IMR-90 (cell line): Measurements from ENCODE around the gene MEIS2. TPM values are rescaled to one million over a fixed set of nuclear protein-coding genes. Genes with fewer than 3 reads are reported as not detected.

Experiments
- ATAC-seq: fragments of 200-7000 bp; cut with Tn5 transposase; 2 replicates; pipeline ENCODE4 v1.9.1; 2020; ENCODE audit warnings: low read depth, mild to moderate bottlenecking, moderate library complexity
- BruUV-seq: library from RNA; stranded (reverse); fragments of 400-500 nt; replicated peaks from 2 replicates; lab custom pipeline; 2021; lab: Mats Ljungman, UMichigan
- CTCF ChIA-PET: fragments of 300-600 bp; formaldehyde crosslinking; extraction: SDS; loops from one replicate; lab custom pipeline; 2021; ENCODE audit warnings: antibody characterized with exemption; lab: Yijun Ruan, JAX
- POLR2A ChIA-PET: fragments of 300-600 bp; sonication (Branson Sonifier 250); formaldehyde crosslinking; loops from one replicate; lab custom pipeline; 2022; ENCODE audit warnings: antibody characterized with exemption; ENCODE audit not compliant: unreplicated experiment; lab: Charles Lee
- DNase-seq: peaks from one replicate; pipeline ENCODE4 v3.0.0; 2013
- H2AFZ ChIP-seq: replicated peaks from 2 replicates; pipeline ENCODE3; 2013; ENCODE audit warnings: low read length, mild to moderate bottlenecking; ENCODE audit not compliant: poor library complexity
- H2AK5ac ChIP-seq: 2 replicates; pipeline ENCODE4 v1.6.1; 2013; ENCODE audit warnings: low read depth, low read length, inconsistent platforms
- H2AK9ac ChIP-seq: replicated peaks from 2 replicates; pipeline ENCODE3; 2013; ENCODE audit warnings: mild to moderate bottlenecking, low read depth, low read length, moderate library complexity; ENCODE audit not compliant: poor library complexity
- H2BK120ac ChIP-seq: 2 replicates; pipeline ENCODE4 v1.6.1; 2013; ENCODE audit warnings: low read depth, low read length, inconsistent platforms
- H2BK15ac ChIP-seq: 3 replicates; pipeline ENCODE4 v1.6.1; 2013; ENCODE audit warnings: low read depth, low read length, inconsistent platforms
- H2BK20ac ChIP-seq: 2 replicates; pipeline ENCODE4 v1.6.1; 2013; ENCODE audit warnings: low read depth, mild to moderate bottlenecking, inconsistent platforms, low read length, moderate library complexity
- H2BK5ac ChIP-seq: 2 replicates; pipeline ENCODE4 v1.6.1; 2013; ENCODE audit warnings: mild to moderate bottlenecking, low read depth, low read length, inconsistent platforms; ENCODE audit not compliant: poor library complexity, severe bottlenecking
- H3K14ac ChIP-seq: replicated peaks from 2 replicates; pipeline ENCODE4 v1.6.1; 2013; ENCODE audit warnings: low read depth, low read length, inconsistent platforms
- H3K18ac ChIP-seq: 2 replicates; pipeline ENCODE4 v1.6.1; 2013; ENCODE audit warnings: low read depth, low read length, control low read depth
- H3K23ac ChIP-seq: 2 replicates; pipeline ENCODE4 v1.6.1; 2013; ENCODE audit warnings: low read depth, low read length, inconsistent platforms
- H3K27ac ChIP-seq: 2 replicates; pipeline ENCODE4 v1.5.1; 2013; ENCODE audit warnings: mild to moderate bottlenecking, control low read depth, low read length; ENCODE audit not compliant: insufficient read depth
- H3K27me3 ChIP-seq: 2 replicates; pipeline ENCODE4 v1.6.1; 2013; ENCODE audit warnings: low read length; ENCODE audit not compliant: control insufficient read depth, insufficient read depth
- H3K36me3 ChIP-seq: 2 replicates; pipeline ENCODE4 v1.6.1; 2013; ENCODE audit warnings: low read length, mixed read lengths; ENCODE audit not compliant: control insufficient read depth, insufficient read depth
- H3K4ac ChIP-seq: 2 replicates; pipeline ENCODE4 v1.6.1; 2013; ENCODE audit warnings: low read depth, low read length, inconsistent platforms
- H3K4me1 ChIP-seq: 2 replicates; pipeline ENCODE4 v1.6.1; 2013; ENCODE audit warnings: low read length, mixed read lengths; ENCODE audit not compliant: control insufficient read depth, insufficient read depth
- H3K4me2 ChIP-seq: 2 replicates; pipeline ENCODE4 v1.6.1; 2013; ENCODE audit warnings: low read depth, mild to moderate bottlenecking, control low read depth, low read length, moderate library complexity
- H3K4me3 ChIP-seq: 2 replicates; pipeline ENCODE4 v1.5.1; 2013; ENCODE audit warnings: low read depth, mild to moderate bottlenecking, control low read depth, low read length, moderate library complexity; ENCODE audit not compliant: insufficient read depth
- H3K56ac ChIP-seq: 2 replicates; pipeline ENCODE4 v1.6.1; 2013; ENCODE audit warnings: low read length, inconsistent platforms; ENCODE audit not compliant: insufficient read depth; ENCODE audit errors: extremely low read depth
- H3K79me1 ChIP-seq, 2 experiments: 2 replicates each; pipeline ENCODE4 v1.6.1; 2013; ENCODE audit warnings: low read length in 2 of 2, inconsistent platforms in 1 of 2, low read depth in 1 of 2
- H3K9ac ChIP-seq: 2 replicates; pipeline ENCODE4 v1.6.1; 2013; ENCODE audit warnings: low read depth, low read length, control low read depth
- H3K9me1 ChIP-seq: 2 replicates; pipeline ENCODE4 v1.6.1; 2013; ENCODE audit warnings: low read length, inconsistent platforms; ENCODE audit not compliant: insufficient read depth
- H3K9me3 ChIP-seq: 2 replicates; pipeline ENCODE4 v1.6.1; 2013; ENCODE audit warnings: low read length; ENCODE audit not compliant: control insufficient read depth, insufficient read depth
- H4K20me1 ChIP-seq: 2 replicates; pipeline ENCODE4 v1.6.1; 2013; ENCODE audit warnings: low read length, inconsistent platforms; ENCODE audit not compliant: insufficient read depth
- H4K5ac ChIP-seq: 2 replicates; pipeline ENCODE4 v1.6.1; 2013; ENCODE audit warnings: mild to moderate bottlenecking, low read depth, low read length, control low read depth
- H4K8ac ChIP-seq, 2 experiments: 2 replicates each; pipeline ENCODE4 v1.6.1; 2013; ENCODE audit warnings: low read depth in 2 of 2, low read length in 2 of 2, control low read depth in 1 of 2, inconsistent platforms in 1 of 2
- H4K91ac ChIP-seq: 2 replicates; pipeline ENCODE4 v1.6.1; 2013; ENCODE audit warnings: low read depth, low read length, inconsistent platforms; ENCODE audit not compliant: insufficient read depth
- BHLHE40 ChIP-seq: fragments of 150-350 bp; IDR thresholded peaks from 2 replicates; pipeline ENCODE4 v1.6.1; 2016; ENCODE audit warnings: mild to moderate bottlenecking, low read depth, low read length
- CEBPB ChIP-seq: IDR thresholded peaks from 2 replicates; pipeline ENCODE4 v1.6.1; 2012; ENCODE audit warnings: low read depth, low read length, improper control_type of control experiment
- CHD1 ChIP-seq: IDR thresholded peaks from 2 replicates; pipeline ENCODE4 v1.6.1; 2012; ENCODE audit warnings: low read depth, low read length, improper control_type of control experiment
- FOS ChIP-seq: fragments of 150-350 bp; IDR thresholded peaks from 2 replicates; pipeline ENCODE4 v1.6.1; 2016; ENCODE audit warnings: low read depth, low read length
- MAFK ChIP-seq: IDR thresholded peaks from 2 replicates; pipeline ENCODE4 v1.6.1; 2012; ENCODE audit warnings: low read depth, low read length, improper control_type of control experiment
- MAZ ChIP-seq: IDR thresholded peaks from 2 replicates; pipeline ENCODE4 v1.6.1; 2012; ENCODE audit warnings: low read depth, mild to moderate bottlenecking, low read length, improper control_type of control experiment, moderate library complexity, borderline replicate concordance
- POLR2A ChIP-seq: IDR thresholded peaks from 2 replicates; pipeline ENCODE4 v1.6.1; 2012; ENCODE audit warnings: mild to moderate bottlenecking, low read depth, low read length
- SMC3 ChIP-seq: fragments of 150-350 bp; IDR thresholded peaks from 2 replicates; pipeline ENCODE4 v1.6.1; 2016; ENCODE audit warnings: low read depth, mild to moderate bottlenecking, antibody characterized with exemption, low read length, moderate library complexity
- WGBS, 2 experiments: methylation state at CpG; one replicate each; pipeline versions ENCODE4 v1.1.5 to v1.1.7; 2013; ENCODE audit warnings: missing lambda C conversion rate in 2 of 2; ENCODE audit not compliant: insufficient read length in 1 of 2; ENCODE audit errors: extremely low coverage in 2 of 2; 5-methylcytosine and 5-hydroxymethylcytosine counted together
- dilution Hi-C: fragments of 300-500 bp; cut with HindIII; formaldehyde crosslinking; loops from one replicate; pipeline ENCODE4 v1.14.3; 2018; ENCODE audit warnings: low sequenced_read_pairs; ENCODE audit not compliant: unreplicated experiment
- in situ Hi-C: fragments of 300-500 bp; cut with MboI; formaldehyde crosslinking; loops from 3 replicates; pipeline ENCODE4 v1.14.3; 2019; ENCODE audit warnings: low sequenced_read_pairs, inconsistent platforms, mixed read lengths
- intact Hi-C: fragments of 100-400 bp; cut with micrococcal nuclease; formaldehyde crosslinking; loops from 2 replicates; pipeline ENCODE4 v1.10.0; 2022
- polyA plus RNA-seq, 3 experiments: library from polyadenylated mRNA; depleted of rRNA; stranded (reverse); fragments of >200 nt; gene quantifications; 2 replicates each; pipeline ENCODE4 v1.2.3, GENCODE V29; 2012; ENCODE audit warnings: low replicate concordance in 1 of 3
- total RNA-seq: library from RNA; depleted of rRNA; stranded (reverse); fragments of >200 nt; gene quantifications from 2 replicates; pipeline ENCODE4 v1.2.3, GENCODE V29; 2012
- TF ChIP-seq, protein P1 (sequence below): conservative IDR thresholded peaks from 2 replicates; pipeline ENCODE4 v1.5.1; 2012; ENCODE audit warnings: mild to moderate bottlenecking, low read depth, low read length, improper control_type of control experiment
- TF ChIP-seq, protein P2 (sequence below): fragments of 150-350 bp; IDR thresholded peaks from 2 replicates; pipeline ENCODE4 v1.6.1; 2016; ENCODE audit warnings: low read depth, mild to moderate bottlenecking, low read length, moderate library complexity, borderline replicate concordance
- TF ChIP-seq, protein P3 (sequence below): fragments of 150-350 bp; IDR thresholded peaks from 2 replicates; pipeline ENCODE4 v1.6.1; 2017; ENCODE audit warnings: mild to moderate bottlenecking, antibody characterized with exemption, low read length, low read depth

The MEIS2 gene
- total and polyA plus RNA-seq, 2 of the 4 experiments (the other 2 are of a cell fraction) = 70.1 to 71.3 TPM

DNA sequence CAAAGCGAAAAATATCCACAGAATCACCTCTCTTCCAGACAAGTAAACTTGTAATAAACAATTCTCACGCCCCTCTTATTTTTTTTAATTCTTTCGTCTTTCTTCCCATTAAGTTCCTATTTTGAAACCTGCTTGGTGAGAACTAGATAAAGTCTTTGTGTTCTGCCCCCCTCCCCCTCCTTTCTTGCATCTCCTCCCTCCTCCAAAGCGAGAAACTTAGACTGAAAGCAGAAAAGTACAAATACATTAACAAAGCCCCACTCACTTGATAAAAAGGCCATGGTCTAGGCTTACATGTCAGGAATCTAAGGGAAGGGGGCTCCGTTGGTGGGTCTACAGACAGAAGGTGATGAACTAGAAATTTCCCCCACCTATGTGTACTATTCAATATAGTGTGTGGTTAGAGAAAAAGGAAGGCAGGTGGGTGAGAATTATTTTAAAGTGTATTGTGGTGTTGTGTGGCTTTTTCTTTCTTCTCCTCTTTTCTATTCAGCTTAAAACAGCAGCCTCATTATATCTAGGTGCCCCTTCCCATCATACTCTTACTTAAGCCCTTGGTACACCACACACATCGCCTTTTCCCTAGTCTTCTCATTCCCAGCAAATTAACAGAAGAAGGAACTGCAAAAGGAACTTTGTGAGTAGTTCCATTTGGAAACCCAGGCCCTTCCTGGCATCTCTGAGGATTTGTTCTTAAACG, 215.3 kb downstream of the MEIS2 start:
- no peak overlapping the region for H3K4me3 ChIP-seq
- H3K4me2 ChIP-seq = no peak overlapping the region
- no peak overlapping the region for H3K23ac ChIP-seq
- TF ChIP-seq FOS (no peak), BHLHE40 (no peak), MAFK (no peak), SMC3 (no peak), POLR2A (no peak), MAZ (no peak), CEBPB (no peak), CHD1 (no peak)
- TF ChIP-seq, protein P1, sequence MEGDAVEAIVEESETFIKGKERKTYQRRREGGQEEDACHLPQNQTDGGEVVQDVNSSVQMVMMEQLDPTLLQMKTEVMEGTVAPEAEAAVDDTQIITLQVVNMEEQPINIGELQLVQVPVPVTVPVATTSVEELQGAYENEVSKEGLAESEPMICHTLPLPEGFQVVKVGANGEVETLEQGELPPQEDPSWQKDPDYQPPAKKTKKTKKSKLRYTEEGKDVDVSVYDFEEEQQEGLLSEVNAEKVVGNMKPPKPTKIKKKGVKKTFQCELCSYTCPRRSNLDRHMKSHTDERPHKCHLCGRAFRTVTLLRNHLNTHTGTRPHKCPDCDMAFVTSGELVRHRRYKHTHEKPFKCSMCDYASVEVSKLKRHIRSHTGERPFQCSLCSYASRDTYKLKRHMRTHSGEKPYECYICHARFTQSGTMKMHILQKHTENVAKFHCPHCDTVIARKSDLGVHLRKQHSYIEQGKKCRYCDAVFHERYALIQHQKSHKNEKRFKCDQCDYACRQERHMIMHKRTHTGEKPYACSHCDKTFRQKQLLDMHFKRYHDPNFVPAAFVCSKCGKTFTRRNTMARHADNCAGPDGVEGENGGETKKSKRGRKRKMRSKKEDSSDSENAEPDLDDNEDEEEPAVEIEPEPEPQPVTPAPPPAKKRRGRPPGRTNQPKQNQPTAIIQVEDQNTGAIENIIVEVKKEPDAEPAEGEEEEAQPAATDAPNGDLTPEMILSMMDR = no peak
- TF ChIP-seq, protein P2, sequence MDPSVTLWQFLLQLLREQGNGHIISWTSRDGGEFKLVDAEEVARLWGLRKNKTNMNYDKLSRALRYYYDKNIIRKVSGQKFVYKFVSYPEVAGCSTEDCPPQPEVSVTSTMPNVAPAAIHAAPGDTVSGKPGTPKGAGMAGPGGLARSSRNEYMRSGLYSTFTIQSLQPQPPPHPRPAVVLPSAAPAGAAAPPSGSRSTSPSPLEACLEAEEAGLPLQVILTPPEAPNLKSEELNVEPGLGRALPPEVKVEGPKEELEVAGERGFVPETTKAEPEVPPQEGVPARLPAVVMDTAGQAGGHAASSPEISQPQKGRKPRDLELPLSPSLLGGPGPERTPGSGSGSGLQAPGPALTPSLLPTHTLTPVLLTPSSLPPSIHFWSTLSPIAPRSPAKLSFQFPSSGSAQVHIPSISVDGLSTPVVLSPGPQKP = no peak
- TF ChIP-seq, protein P3, sequence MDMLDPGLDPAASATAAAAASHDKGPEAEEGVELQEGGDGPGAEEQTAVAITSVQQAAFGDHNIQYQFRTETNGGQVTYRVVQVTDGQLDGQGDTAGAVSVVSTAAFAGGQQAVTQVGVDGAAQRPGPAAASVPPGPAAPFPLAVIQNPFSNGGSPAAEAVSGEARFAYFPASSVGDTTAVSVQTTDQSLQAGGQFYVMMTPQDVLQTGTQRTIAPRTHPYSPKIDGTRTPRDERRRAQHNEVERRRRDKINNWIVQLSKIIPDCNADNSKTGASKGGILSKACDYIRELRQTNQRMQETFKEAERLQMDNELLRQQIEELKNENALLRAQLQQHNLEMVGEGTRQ = no peak
- H2AK5ac ChIP-seq = no peak overlapping the region
- no peak overlapping the region for H2BK5ac ChIP-seq
- H4K20me1 ChIP-seq = no peaks in the 10 kb centered on the region
- H4K91ac ChIP-seq = no peak overlapping the region
- no peak overlapping the region for H3K56ac ChIP-seq
- intact Hi-C loops (loop anchor here (5.0 to 10.0 kb wide), 5 partner anchors 380 to 1368 kb away; no protein-coding TSS in a partner anchor), dilution Hi-C loops (no loop called here), in situ Hi-C loops (loop anchor here (10.0 to 25.0 kb wide), 2 partner anchors 240 to 1002 kb away; no protein-coding TSS in a partner anchor)
- H3K27ac ChIP-seq = no peak overlapping the region
- H4K8ac ChIP-seq = no peak overlapping the region
- WGBS, 2 experiments = 100% methylated on average over 2 of the region's 7 CpGs; no CpG with 5 or more reads in 1 of the 2 experiments
- no peak overlapping the region for H3K14ac ChIP-seq
- no peaks in the 10 kb centered on the region for H3K36me3 ChIP-seq
- H4K5ac ChIP-seq = no peak overlapping the region
- H2BK20ac ChIP-seq = no peak overlapping the region
- H3K79me1 ChIP-seq = no peaks in the 10 kb centered on the region; a peak in 1 of 4 replicates
- no peak overlapping the region for H3K9ac ChIP-seq
- H3K4me1 ChIP-seq = peaks cover 3% of the 10 kb centered on the region; the same call in 1 of the 2 replicates
- no peak for DNase-seq
- peaks cover 2% of the 10 kb centered on the region; the same call in 1 of the 2 replicates for H3K9me3 ChIP-seq
- ATAC-seq = no peak
- H2BK15ac ChIP-seq = no peak overlapping the region
- no TSS peak for BruUV-seq
- no peak overlapping the region for H3K18ac ChIP-seq
- no peak overlapping the region for H3K4ac ChIP-seq
- POLR2A ChIA-PET = no interaction called here
- H3K9me1 ChIP-seq = no peaks in the 10 kb centered on the region
- H3K27me3 ChIP-seq = peaks cover 21% of the 10 kb centered on the region
- no peak overlapping the region for H2AFZ ChIP-seq
- H2BK120ac ChIP-seq = no peak overlapping the region
- CTCF ChIA-PET = no interaction called here
- H2AK9ac ChIP-seq = no peak overlapping the region
